Activated T-helper 1 cell treated with anti-CD3 and anti-CD28 coated beads, Interleukin-12 subunit alpha, Interleukin-12 subunit beta, Interleukin-2, Interleukin-4 antibody, amounts not matched to agents 30 ng/mL and 10 ng/mL and 1 ng/mL, durations not matched to agents 14 hours and 24 hours and 36 hours (primary cell): ENCODE results near the gene NPBWR2. TPM values are rescaled to one million over a fixed set of nuclear protein-coding genes. Genes with fewer than 3 reads are reported as not detected.
"Not testable (repeated sequence)": the region's sequence is repeated elsewhere in the genome, so short reads cannot be mapped to it uniquely, and the experiment has no call there.

ENCODE experiments used
- DNase-seq: peaks from one replicate; pipeline ENCODE4 v3.0.0; 2021; ENCODE audit warnings: low spot score
- H3K27ac Mint-ChIP-seq: one replicate; pipeline ENCODE4 v1.8.0; 2021; ENCODE audit warnings: mild to moderate bottlenecking, mixed read lengths
- H3K27me3 Mint-ChIP-seq: one replicate; pipeline ENCODE4 v1.8.0; 2022; ENCODE audit warnings: mild to moderate bottlenecking, moderate library complexity, mixed read lengths; ENCODE audit not compliant: insufficient read depth
- H3K36me3 Mint-ChIP-seq: one replicate; pipeline ENCODE4 v1.8.0; 2021; ENCODE audit warnings: low read depth, mixed read lengths
- H3K4me1 Mint-ChIP-seq: one replicate; pipeline ENCODE4 v1.8.0; 2021; ENCODE audit warnings: low read depth, mixed read lengths
- H3K4me3 Mint-ChIP-seq: one replicate; pipeline ENCODE4 v1.8.0; 2021; ENCODE audit warnings: mild to moderate bottlenecking, moderate library complexity, mixed read lengths
- H3K9me3 Mint-ChIP-seq: one replicate; pipeline ENCODE4 v1.8.0; 2021; ENCODE audit warnings: mixed read lengths
- intact Hi-C: fragments of 100-400 bp; cut with micrococcal nuclease; formaldehyde crosslinking; loops from one replicate; pipeline ENCODE4 v1.15.1; 2024
- total RNA-seq: library from RNA; stranded (reverse); gene quantifications from 2 replicates; pipeline ENCODE4 v1.2.3, GENCODE V29; 2022

NPBWR2 gene
- total RNA-seq, 1 donor from 2014 or later: not detected

DNA sequence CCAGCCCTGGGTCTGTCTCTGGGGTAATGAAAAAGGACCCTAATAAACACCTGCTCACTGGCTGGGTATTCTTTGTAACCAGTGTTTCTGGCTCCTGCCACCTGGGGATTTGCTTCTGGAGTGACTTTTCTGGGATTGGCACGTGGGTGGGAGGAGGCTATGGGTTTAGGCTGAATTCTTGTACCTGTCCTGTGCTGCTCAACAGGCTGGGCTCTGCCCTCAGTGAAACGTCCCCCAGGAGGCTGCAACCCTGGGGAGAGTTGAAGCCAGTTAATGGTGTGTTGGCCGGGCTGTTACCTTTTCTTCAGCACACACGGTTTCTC, 6.8 kb downstream of the NPBWR2 start:
- no peak overlapping the region for H3K27ac Mint-ChIP-seq
- no peak for DNase-seq
- H3K36me3 Mint-ChIP-seq: no peaks in the 10 kb centered on the region
- intact Hi-C loops: no loop called here
- no peak overlapping the region for H3K4me3 Mint-ChIP-seq
- H3K4me1 Mint-ChIP-seq: peaks cover 7% of the 10 kb centered on the region
- peaks cover 21% of the 10 kb centered on the region for H3K27me3 Mint-ChIP-seq
- H3K9me3 Mint-ChIP-seq: peaks cover 5% of the 10 kb centered on the region

DNA sequence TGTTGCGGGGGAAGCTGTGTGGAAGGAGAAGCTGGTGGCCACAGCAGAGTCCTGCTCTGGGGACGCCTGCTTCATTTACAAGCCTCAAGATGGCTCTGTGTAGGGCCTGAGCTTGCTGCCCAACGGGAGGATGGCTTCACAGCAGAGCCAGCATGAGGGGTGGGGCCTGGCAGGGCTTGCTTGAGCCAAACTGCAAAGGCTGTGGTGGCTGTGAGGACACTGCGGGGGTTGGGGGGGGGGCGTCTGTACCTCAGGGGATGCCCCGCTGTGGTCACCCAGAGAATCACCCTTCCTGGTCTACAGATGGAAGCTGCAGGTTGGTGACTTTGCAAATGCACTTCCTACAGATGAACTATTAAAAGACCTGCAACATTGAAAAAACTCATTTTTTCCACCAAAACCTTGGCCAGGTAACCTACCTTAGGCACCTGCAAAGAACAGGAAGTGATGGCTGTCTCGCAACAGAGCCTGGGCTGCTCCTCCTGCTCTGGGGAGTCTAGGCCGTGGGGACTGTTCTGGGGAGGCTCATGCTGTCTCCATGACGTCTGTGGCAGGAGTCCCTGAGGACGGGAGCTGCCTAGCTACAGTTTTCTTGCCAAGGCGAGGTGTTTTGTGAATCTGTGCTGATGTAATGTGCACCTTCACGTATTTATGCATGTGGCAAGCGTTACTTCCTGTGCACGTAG, 7.3 kb downstream of the NPBWR2 start:
- Mint-ChIP-seq H3K4me1 (peaks cover 7% of the 10 kb centered on the region), H3K4me3 (no peak overlapping the region), H3K27me3 (peaks cover 21% of the 10 kb centered on the region), H3K9me3 (peaks cover 5% of the 10 kb centered on the region), H3K36me3 (no peaks in the 10 kb centered on the region), H3K27ac (no peak overlapping the region)
- DNase-seq: no peak
- intact Hi-C loops: no loop called here

DNA sequence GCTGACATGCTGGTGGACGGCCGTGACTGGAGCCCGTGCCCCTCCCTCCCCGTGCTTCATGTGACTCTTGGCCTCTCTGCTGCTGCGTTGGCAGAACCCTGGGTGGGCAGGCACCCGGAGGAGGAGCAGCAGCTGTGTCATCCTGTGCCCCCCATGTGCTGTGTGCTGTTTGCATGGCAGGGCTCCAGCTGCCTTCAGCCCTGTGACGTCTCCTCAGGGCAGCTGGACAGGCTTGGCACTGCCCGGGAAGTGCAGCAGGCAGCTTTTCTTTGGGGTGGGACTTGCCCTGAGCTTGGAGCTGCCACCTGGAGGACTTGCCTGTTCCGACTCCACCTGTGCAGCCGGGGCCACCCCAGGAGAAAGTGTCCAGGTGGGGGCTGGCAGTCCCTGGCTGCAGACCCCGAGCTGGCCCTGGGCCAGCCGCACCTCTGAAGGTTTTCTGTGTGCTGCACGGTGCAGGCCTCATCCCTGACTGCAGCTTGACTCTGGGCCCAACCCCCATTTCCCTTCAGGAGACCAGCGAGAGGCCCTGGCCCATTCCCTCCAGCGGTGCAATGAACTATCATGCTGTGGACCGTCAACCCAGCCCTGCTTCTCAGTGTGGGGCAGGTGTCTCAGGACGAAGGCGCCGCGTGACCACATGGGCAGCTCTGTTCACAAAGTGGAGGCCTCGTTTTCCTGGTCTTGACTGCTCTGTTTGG, 8.1 kb downstream of the NPBWR2 start:
- peaks cover 7% of the 10 kb centered on the region for H3K4me1 Mint-ChIP-seq

DNA sequence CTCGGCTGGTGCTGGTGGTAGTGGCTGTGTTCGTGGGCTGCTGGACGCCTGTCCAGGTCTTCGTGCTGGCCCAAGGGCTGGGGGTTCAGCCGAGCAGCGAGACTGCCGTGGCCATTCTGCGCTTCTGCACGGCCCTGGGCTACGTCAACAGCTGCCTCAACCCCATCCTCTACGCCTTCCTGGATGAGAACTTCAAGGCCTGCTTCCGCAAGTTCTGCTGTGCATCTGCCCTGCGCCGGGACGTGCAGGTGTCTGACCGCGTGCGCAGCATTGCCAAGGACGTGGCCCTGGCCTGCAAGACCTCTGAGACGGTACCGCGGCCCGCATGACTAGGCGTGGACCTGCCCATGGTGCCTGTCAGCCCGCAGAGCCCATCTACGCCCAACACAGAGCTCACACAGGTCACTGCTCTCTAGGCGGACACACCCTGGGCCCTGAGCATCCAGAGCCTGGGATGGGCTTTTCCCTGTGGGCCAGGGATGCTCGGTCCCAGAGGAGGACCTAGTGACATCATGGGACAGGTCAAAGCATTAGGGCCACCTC, 8.8 kb downstream of the NPBWR2 start:
- peaks cover 18% of the 10 kb centered on the region for H3K27me3 Mint-ChIP-seq
- intact Hi-C loops: no loop called here
- no peak for DNase-seq

More for the DNA sequence above, 8.1 kb downstream of the NPBWR2 start:
- H3K27ac Mint-ChIP-seq: no peak overlapping the region
- no peak for DNase-seq
- H3K36me3 Mint-ChIP-seq: no peaks in the 10 kb centered on the region
- intact Hi-C loops: no loop called here
- no peak overlapping the region for H3K4me3 Mint-ChIP-seq
- peaks cover 21% of the 10 kb centered on the region for H3K27me3 Mint-ChIP-seq
- peaks cover 5% of the 10 kb centered on the region for H3K9me3 Mint-ChIP-seq

DNA sequence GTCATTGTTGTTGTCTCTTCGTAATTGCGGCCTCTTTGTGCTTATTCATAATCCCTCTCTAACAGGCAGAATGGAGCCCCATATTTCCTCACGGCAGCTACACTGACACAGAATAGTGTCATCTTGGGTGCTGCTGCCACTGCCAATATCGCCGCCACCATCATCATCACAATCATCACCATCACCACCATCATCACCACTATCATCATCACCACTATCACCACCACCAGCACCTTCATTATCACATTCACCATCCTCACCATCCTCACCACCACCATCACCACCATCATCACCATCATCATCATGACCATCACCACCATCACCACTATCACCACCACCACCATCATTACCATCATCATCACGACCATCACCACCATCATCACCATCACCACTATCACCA, 10.8 kb downstream of the NPBWR2 start:
- Mint-ChIP-seq H3K27ac (no peak overlapping the region), H3K9me3 (peaks cover 5% of the 10 kb centered on the region), H3K27me3 (peaks cover 8% of the 10 kb centered on the region), H3K4me1 (peaks cover 6% of the 10 kb centered on the region), H3K4me3 (no peak overlapping the region), H3K36me3 (no peaks in the 10 kb centered on the region)
- intact Hi-C loops: no loop called here
- no peak for DNase-seq

More for the DNA sequence above, 8.8 kb downstream of the NPBWR2 start:
- Mint-ChIP-seq H3K4me3 (no peak overlapping the region), H3K27ac (no peak overlapping the region), H3K36me3 (no peaks in the 10 kb centered on the region), H3K4me1 (peaks cover 7% of the 10 kb centered on the region), H3K9me3 (peaks cover 5% of the 10 kb centered on the region)

DNA sequence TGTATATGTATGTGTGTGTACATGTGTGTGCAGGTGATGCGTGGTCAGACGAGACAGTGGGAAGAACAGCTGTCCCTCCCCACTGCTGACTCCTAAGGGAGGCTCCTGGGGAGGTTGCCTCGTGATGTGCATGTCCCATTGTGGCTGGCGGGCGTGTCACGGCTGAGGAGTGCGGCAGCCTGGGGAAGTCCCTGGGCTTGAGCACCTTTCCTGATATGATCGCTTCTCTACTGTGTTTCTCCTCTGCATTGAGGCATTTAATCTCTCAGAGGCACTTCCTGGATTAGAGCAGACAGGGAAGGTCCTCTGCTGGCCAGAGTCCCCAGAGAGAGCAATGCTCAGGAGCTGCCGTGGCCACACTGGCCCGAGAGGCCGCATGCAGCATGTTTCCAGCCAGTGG, 11.4 kb downstream of the NPBWR2 start:
- no peak for DNase-seq
- H3K4me3 Mint-ChIP-seq: no peak overlapping the region
- H3K27me3 Mint-ChIP-seq: peaks cover 2% of the 10 kb centered on the region
- H3K4me1 Mint-ChIP-seq: peaks cover under 1% of the 10 kb centered on the region
- H3K9me3 Mint-ChIP-seq: peaks cover 5% of the 10 kb centered on the region
- H3K27ac Mint-ChIP-seq: no peak overlapping the region
- H3K36me3 Mint-ChIP-seq: no peaks in the 10 kb centered on the region
- intact Hi-C loops: no loop called here

DNA sequence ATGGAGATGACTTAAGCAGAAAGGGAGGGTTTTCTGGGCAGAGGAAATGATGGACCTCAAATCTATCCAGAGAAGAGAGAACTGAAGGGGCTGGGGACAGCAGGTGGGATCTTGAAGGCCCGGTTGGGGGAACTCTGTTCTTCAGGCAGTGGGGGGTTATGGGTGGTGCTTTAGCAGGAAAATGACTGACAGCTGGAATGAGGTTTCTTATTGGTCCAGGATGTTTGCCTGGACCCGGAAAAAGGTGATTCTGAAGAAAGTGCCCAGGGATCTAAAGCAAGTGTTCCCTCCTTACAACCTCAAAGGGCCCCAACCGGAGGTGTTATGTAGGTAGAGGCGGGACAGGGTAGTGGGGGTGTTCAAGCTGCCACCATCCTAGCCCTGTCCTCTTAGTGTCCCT, 11.9 kb downstream of the NPBWR2 start:
- intact Hi-C loops: no loop called here
- Mint-ChIP-seq H3K9me3 (peaks cover 5% of the 10 kb centered on the region), H3K4me1 (no peaks in the 10 kb centered on the region), H3K4me3 (no peak overlapping the region), H3K27me3 (no peaks in the 10 kb centered on the region), H3K27ac (no peak overlapping the region), H3K36me3 (no peaks in the 10 kb centered on the region)
- DNase-seq: no peak

DNA sequence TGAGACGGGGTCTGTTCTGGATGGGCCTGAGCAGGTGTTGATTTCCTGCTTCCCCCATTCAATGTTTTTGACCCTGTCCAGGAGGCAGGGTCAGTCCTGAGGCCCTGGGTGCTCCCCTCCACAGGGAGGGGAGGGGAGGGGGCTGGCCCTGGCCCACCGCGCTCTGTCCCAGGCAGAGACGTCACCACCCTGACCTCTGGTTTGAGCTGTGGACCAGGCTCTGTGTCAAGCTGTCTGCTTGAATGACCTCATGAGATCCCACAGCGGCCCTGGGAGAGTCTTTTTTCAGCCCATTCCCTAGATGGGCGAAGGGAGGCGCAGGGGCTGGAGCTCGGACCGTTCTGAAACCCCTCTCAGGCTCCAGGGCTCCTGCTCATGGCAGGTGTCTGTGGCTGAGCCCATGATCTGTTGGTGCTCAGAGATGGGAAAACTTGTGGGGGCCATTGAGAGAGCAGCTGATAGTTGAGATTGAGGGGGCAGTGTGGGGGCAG, 14.3 kb downstream of the NPBWR2 start:
- Mint-ChIP-seq H3K27me3 (peaks cover 4% of the 10 kb centered on the region), H3K4me1 (no peaks in the 10 kb centered on the region), H3K27ac (peak overlapping the region; percentile 13), H3K9me3 (peaks cover 5% of the 10 kb centered on the region), H3K4me3 (no peak overlapping the region), H3K36me3 (no peaks in the 10 kb centered on the region)
- intact Hi-C loops: no loop called here
- no peak for DNase-seq

DNA sequence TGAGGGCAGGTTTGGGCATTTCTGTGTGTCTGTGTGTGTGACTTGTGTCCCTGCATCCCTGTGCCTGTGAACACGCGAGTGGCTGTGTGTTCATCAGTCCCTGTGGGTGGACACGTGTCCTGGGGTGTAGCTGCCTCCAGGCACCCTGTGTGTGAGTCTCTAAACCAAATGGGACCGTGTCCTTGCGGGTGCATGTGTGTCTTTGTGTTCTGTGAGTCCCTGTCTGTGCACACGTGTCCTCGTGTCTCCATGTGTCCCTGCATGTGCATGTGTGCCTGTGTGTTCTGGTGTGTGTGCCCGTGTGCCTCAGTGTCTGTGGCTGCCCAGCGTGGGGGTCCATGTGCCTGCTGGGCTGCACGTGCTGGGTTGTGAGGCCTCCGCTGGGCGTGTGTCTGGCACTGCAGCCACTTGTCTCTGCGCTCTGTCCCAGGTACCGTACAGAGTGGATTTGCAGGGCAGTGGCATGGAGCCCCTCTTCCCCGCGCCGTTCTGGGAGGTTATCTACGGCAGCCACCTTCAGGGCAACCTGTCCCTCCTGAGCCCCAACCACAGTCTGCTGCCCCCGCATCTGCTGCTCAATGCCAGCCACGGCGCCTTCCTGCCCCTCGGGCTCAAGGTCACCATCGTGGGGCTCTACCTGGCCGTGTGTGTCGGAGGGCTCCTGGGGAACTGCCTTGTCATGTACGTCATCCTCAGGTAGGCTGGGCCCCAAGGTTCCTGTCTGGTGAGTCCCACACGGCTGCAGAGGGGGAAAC, 14.9 kb downstream of the NPBWR2 start:
- Mint-ChIP-seq H3K36me3 (no peaks in the 10 kb centered on the region), H3K9me3 (peaks cover 8% of the 10 kb centered on the region), H3K27me3 (peaks cover 5% of the 10 kb centered on the region), H3K4me1 (no peaks in the 10 kb centered on the region), H3K4me3 (no peak overlapping the region), H3K27ac (no peak overlapping the region)
- DNase-seq: no peak
- intact Hi-C loops: no loop called here

DNA sequence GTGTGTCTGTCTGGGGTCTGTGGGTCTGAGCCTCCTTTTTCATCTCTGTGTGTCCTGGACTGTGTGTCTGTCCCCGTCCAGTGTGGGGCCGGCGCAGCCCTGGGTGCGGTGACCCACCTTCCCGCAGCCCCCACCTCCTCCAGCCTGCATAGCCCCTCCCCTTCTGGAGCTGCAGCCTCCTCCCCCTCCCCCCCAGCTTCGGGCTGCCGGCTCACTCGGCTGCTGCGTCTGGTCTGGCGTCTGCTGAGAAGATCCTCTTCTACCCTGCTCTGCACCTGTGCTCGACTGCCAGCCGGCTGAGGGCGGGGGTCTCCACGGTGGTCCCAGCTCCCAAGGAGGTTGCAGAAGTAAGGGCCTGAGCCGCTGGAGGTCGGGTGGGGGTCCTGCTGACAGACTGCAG, 15.6 kb downstream of the NPBWR2 start:
- intact Hi-C loops: no loop called here
- Mint-ChIP-seq H3K27me3 (peaks cover 5% of the 10 kb centered on the region), H3K9me3 (peaks cover 5% of the 10 kb centered on the region), H3K4me3 (no peak overlapping the region), H3K4me1 (no peaks in the 10 kb centered on the region), H3K36me3 (no peaks in the 10 kb centered on the region), H3K27ac (no peak overlapping the region)
- DNase-seq: no peak

DNA sequence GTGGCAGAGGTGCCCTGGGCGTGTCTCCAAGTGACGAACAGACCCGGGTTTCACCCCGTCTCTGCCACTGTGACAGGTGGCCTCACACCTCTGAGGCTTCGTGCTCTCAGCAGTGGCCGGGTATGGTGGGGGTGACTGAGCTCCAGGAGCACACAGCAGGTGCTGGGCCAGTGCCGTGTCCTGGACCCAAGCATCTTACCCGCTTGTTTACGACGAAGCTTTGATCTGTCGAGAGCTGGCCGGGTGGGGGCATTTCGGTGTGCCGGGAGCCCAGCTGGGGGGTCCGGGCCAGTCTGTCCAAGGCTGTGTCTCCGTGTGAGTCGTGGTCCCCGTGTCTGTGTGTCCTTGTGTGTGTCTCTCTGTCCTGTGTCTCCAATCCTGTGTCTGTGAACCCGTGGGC, 16.0 kb downstream of the NPBWR2 start:
- Mint-ChIP-seq H3K27ac (no peak overlapping the region), H3K4me3 (no peak overlapping the region), H3K36me3 (no peaks in the 10 kb centered on the region), H3K9me3 (peaks cover 3% of the 10 kb centered on the region), H3K4me1 (no peaks in the 10 kb centered on the region), H3K27me3 (peaks cover 6% of the 10 kb centered on the region)
- intact Hi-C loops: no loop called here
- no peak for DNase-seq

DNA sequence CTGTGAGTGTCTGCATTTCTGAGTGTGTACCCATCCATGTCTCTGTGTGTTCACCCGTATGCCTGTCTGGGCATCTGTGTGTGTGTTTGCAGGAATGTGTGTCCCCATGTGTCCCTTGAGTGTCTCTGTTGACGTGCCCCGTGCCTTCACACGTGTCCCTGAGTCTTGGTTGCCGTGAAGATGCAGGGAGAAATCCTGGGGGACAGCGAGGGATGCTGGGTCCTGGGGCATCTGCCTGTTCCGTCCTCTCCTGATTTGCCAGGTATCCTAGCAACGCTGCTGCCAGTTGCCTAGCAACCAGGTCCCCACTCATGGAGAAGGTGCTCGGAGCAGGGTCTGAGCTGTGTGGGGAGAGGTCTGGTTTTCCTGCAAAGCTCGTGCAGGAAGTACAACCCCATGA, 17.2 kb downstream of the NPBWR2 start:
- Mint-ChIP-seq H3K27me3 (peaks cover 17% of the 10 kb centered on the region), H3K4me1 (no peaks in the 10 kb centered on the region), H3K36me3 (no peaks in the 10 kb centered on the region), H3K27ac (no peak overlapping the region), H3K9me3 (peaks cover 3% of the 10 kb centered on the region), H3K4me3 (no peak overlapping the region)
- intact Hi-C loops: no loop called here
- DNase-seq: no peak

DNA sequence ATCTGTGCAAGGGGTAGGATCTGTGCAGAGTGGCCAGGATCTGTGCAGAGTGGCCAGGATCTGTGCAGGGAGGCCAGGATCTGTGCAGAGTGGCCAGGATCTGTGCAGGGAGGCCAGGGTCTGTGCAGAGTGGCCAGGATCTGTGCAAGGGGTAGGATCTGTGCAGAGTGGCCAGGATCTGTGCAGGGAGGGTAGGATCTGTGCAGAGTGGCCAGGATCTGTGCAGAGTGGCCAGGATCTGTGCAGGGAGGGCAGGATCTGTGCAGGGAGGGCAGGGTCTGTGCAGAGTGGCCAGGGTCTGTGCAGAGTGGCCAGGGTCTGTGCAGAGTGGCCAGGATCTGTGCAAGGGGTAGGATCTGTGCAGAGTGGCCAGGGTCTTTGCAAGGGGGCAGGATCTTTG, 18.8 kb downstream of the NPBWR2 start:
- H3K4me3 Mint-ChIP-seq, DNase-seq, H3K27ac Mint-ChIP-seq, H3K9me3 Mint-ChIP-seq, H3K4me1 Mint-ChIP-seq, intact Hi-C loops, H3K36me3 Mint-ChIP-seq: not testable (repeated sequence)
- peaks cover 25% of the 10 kb centered on the region for H3K27me3 Mint-ChIP-seq
